Mammary epithelial cell (primary cell): Measurements from ENCODE around the gene ALPK3.

ENCODE experiments used
- CTCF ChIP-seq, 2 donors: IDR thresholded peaks in 1 of 2; conservative IDR thresholded peaks in 1 of 2; 2 replicates each; pipeline ENCODE4 v1.5.1; 2011 to 2012; ENCODE audit warnings: inconsistent platforms in 2 of 2, low read length in 2 of 2, mild to moderate bottlenecking in 2 of 2, control low read depth in 1 of 2, low read depth in 1 of 2; ENCODE audit not compliant: insufficient read depth in 1 of 2; ENCODE audit errors: extremely low read depth in 1 of 2
- EZH2 ChIP-seq: IDR thresholded peaks from 2 replicates; pipeline ENCODE4 v1.6.1; 2012; ENCODE audit warnings: low read length, inconsistent platforms, borderline replicate concordance

GRCh38 chr15:84907731-84908130 lies 90.6 kb downstream of the ALPK3 start:
- TF ChIP-seq CTCF (conservative IDR thresholded peaks at IDR 0.05 in 1 of 2, IDR thresholded peaks at IDR 0.05 in 1 of 2; ENCODE audit: extremely low read depth in 1 of 2, insufficient read depth in 1 of 2, low read depth in 1 of 2, low read length in 2 of 2), result no peak
- TF ChIP-seq EZH2, result no peak
